KMS-11 (cell line): ENCODE measurements around the gene RNF213.

ENCODE experiments used
- H2AFZ ChIP-seq: fragments of 200-600 bp; sonication (generic); 2 replicates; pipeline ENCODE4 v1.6.1; 2016; ENCODE audit warnings: antibody characterized with exemption, mixed run types, low read depth
- H3K27ac ChIP-seq: fragments of 200-600 bp; sonication (generic); 2 replicates; pipeline ENCODE4 v1.6.1; 2016; ENCODE audit warnings: mild to moderate bottlenecking, mixed run types
- H3K27me3 ChIP-seq: fragments of 200-600 bp; sonication (generic); 2 replicates; pipeline ENCODE4 v1.6.1; 2017; ENCODE audit warnings: mild to moderate bottlenecking, low read depth, mixed run types, moderate library complexity; ENCODE audit not compliant: insufficient read depth
- H3K36me3 ChIP-seq: fragments of 200-600 bp; sonication (generic); 2 replicates; pipeline ENCODE4 v1.6.1; 2017; ENCODE audit warnings: mild to moderate bottlenecking, mixed run types; ENCODE audit not compliant: insufficient read depth
- H3K4me1 ChIP-seq: fragments of 200-600 bp; sonication (generic); 2 replicates; pipeline ENCODE4 v1.6.1; 2016; ENCODE audit warnings: mild to moderate bottlenecking, low read depth, mixed run types; ENCODE audit not compliant: poor library complexity, severe bottlenecking
- H3K4me2 ChIP-seq: fragments of 200-600 bp; sonication (generic); 2 replicates; pipeline ENCODE4 v1.7.0; 2016; ENCODE audit warnings: mild to moderate bottlenecking, mixed run types
- H3K4me3 ChIP-seq: fragments of 200-600 bp; sonication (generic); IDR thresholded peaks from 2 replicates; pipeline ENCODE4 v1.6.1; 2017; ENCODE audit warnings: low read depth, low read length, mixed read lengths; ENCODE audit not compliant: insufficient read depth
- H3K79me2 ChIP-seq: fragments of 200-600 bp; sonication (generic); 2 replicates; pipeline ENCODE4 v1.6.1; 2016; ENCODE audit warnings: low read depth, mixed run types; ENCODE audit not compliant: insufficient read depth
- H3K9ac ChIP-seq: fragments of 200-600 bp; sonication (generic); 2 replicates; pipeline ENCODE4 v1.6.1; 2016; ENCODE audit warnings: mild to moderate bottlenecking, mixed run types
- H4K20me1 ChIP-seq: fragments of 200-600 bp; sonication (generic); 2 replicates; pipeline ENCODE4 v1.6.1; 2016; ENCODE audit warnings: mild to moderate bottlenecking, mixed run types; ENCODE audit not compliant: insufficient read depth
- CTCF ChIP-seq: fragments of 200-600 bp; sonication (generic); conservative IDR thresholded peaks from 2 replicates; pipeline ENCODE4 v1.6.1; 2017; ENCODE audit warnings: low read depth, mild to moderate bottlenecking, antibody characterized with exemption, low read length, moderate library complexity, mixed read lengths

Gene RNF213

DNA sequence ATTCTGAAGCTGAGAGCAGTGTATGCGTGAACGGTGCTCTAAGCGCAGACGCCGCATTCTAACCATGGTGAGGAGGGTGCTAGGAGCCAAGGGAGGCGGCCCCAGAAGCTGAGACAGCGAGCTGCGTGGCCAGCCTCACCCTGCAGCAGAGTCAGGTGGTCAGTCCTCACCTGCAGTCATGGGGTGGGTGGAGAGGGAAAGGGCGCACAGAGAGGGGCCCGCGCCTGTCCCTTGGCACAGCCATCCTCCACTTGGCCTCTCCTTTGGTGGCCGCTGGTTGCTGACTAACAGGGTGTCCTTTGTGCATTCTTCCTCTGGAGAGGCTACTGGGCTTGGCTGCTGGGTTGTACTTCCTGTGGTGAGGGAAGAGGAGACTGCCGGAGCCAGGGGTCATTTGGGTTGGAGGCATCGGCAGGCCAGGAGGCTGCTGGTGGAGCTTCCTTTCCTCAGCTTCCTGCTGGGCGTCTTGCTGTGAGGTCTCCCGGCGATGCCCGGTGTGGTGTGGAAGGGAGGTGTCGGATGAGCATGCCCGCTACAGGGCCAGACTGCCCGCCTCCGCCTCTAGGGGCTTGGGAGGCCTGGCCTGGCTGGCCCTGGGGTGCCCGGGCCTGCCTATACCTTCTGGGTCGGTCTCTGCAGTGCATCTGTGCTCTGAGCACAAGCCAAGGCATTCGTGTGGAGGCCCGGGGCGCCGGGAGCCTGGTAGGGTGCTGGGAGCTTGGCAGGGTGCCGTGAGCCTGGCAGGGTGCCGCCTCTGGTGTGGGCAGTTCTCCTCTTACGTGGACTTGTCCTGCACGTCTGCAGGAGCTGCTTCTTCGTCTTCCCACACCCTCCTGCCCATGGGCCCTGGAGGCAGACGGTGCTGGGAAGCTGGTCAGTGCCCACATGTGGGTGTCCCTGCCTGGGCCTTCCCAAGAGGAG lies 17.4 kb downstream of the RNF213 start:
- Histone ChIP-seq H3K9ac (no peak overlapping the region), H3K79me2 (no peaks in the 10 kb centered on the region), H2AFZ (no peak overlapping the region), H4K20me1 (no peaks in the 10 kb centered on the region), H3K27me3 (no peaks in the 10 kb centered on the region), H3K36me3 (no peaks in the 10 kb centered on the region; the same call in 1 of the 2 replicates), H3K4me1 (peaks cover 8% of the 10 kb centered on the region), H3K4me2 (no peak overlapping the region), H3K27ac (no peak overlapping the region), H3K4me3 (no peak overlapping the region)
- TF ChIP-seq CTCF, result no peak

DNA sequence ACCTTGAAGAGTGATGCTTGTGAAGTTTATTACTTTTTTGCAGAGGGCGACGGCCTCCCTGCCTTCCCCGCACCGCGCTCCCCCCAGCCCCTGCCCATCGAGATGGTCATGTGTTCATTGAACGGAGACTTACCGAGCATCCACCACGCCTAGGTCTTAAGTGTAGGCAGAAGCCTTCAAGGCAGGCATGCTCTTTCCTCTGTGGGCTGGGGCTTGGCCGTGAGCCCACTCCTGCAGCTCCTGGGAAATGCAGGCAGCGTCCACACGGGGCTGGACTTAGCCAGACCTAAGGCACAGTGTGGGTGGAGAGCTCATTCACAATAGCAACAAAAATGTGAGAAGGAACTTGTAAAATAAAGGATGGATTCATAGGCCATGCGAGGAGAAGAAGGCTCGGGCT lies 19.2 kb downstream of the RNF213 start:
- Histone ChIP-seq H3K79me2 (no peaks in the 10 kb centered on the region), H3K27ac (no peak overlapping the region), H3K4me1 (peaks cover 8% of the 10 kb centered on the region), H2AFZ (no peak overlapping the region), H3K27me3 (no peaks in the 10 kb centered on the region), H3K36me3 (no peaks in the 10 kb centered on the region; the same call in 1 of the 2 replicates), H4K20me1 (no peaks in the 10 kb centered on the region), H3K4me2 (no peak overlapping the region), H3K4me3 (no peak overlapping the region), H3K9ac (no peak overlapping the region)
- TF ChIP-seq CTCF, result no peak

GRCh38 chr17:80281516-80281915 lies 20.9 kb downstream of the RNF213 start:
- H2AFZ ChIP-seq, result no peak overlapping the region
- no peaks in the 10 kb centered on the region for H3K79me2 ChIP-seq
- H3K4me3 ChIP-seq, result no peak overlapping the region
- peaks cover 5% of the 10 kb centered on the region for H3K4me1 ChIP-seq
- H4K20me1 ChIP-seq, result no peaks in the 10 kb centered on the region
- TF ChIP-seq CTCF, result no peak
- H3K27me3 ChIP-seq, result no peaks in the 10 kb centered on the region
- no peak overlapping the region for H3K9ac ChIP-seq
- no peak overlapping the region for H3K27ac ChIP-seq
- H3K36me3 ChIP-seq, result no peaks in the 10 kb centered on the region; the same call in 1 of the 2 replicates
- no peak overlapping the region for H3K4me2 ChIP-seq

DNA sequence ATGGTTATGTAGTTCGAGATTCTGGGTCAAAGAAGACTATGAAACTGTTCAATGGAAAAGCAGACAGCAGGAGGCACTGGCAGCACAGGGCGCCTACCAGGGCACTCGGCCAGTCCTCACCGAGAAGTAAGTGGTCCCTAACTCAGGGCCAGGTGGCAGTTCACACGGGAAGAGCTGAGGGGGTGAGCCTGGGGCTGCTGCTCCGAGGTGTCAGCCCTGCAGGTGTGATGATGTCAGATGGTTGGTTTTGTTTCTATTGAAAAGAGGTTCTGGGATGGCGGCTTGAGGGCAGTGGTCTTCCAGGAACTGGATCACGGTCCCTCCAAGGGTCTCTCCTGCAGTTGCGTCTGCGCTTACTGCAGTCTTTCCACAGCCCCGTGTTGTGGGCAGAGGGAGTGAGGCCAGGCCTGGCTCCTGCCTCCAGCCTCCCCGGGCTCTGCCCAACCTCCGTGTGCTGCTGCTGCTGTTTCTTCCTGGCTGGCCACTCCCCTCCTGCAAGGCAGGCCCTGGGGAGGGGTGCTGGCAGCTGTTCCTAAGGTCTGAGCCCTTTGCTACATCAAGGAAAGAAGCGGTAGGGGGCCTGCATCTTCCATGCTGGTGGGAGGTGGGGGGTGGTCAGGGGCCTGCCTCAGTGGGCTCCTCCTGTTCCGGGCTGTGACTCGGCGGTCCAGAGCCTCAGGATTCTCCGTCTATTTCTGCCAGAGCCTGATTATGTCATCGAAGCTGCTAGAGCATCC lies 22.6 kb downstream of the RNF213 start:
- H4K20me1 ChIP-seq, result no peaks in the 10 kb centered on the region
- H3K36me3 ChIP-seq, result no peaks in the 10 kb centered on the region

More for the DNA sequence above, 22.6 kb downstream of the RNF213 start:
- no peak for TF ChIP-seq CTCF
- Histone ChIP-seq H3K79me2 (no peaks in the 10 kb centered on the region), H3K4me1 (no peaks in the 10 kb centered on the region), H3K4me3 (no peak overlapping the region), H3K9ac (no peak overlapping the region), H2AFZ (no peak overlapping the region), H3K27ac (no peak overlapping the region), H3K4me2 (no peak overlapping the region), H3K27me3 (no peaks in the 10 kb centered on the region)
